H1 (cell line): ENCODE results near the gene HSPD1. TPM values are rescaled to one million over a fixed set of nuclear protein-coding genes. Genes with fewer than 3 reads are reported as not detected.

ENCODE experiments used
- CTCF ChIA-PET: fragments of 300-600 bp; sonication (Branson Sonifier 250); formaldehyde crosslinking; loops from one replicate; lab custom pipeline; 2021; ENCODE audit not compliant: partially characterized antibody; lab: Charles Lee
- POLR2A ChIA-PET: fragments of 300-600 bp; sonication (Branson Sonifier 250); formaldehyde crosslinking; loops from one replicate; lab custom pipeline; 2021; ENCODE audit warnings: inconsistent platforms; ENCODE audit not compliant: partially characterized antibody; lab: Charles Lee
- DNase-seq, 2 experiments: peaks; one replicate each; pipeline versions ENCODE4 v3.0.0 to v3.0.0-alpha.2; 2010 to 2022; ENCODE audit warnings: low spot score in 2 of 2, low read depth in 1 of 2, mixed read lengths in 1 of 2
- FAIRE-seq: peaks from 2 replicates; lab custom pipeline; 2011; peaks lifted over from hg19 to GRCh38; lab: Jason Lieb, UNC
- H2AFZ ChIP-seq: 2 replicates; pipeline ENCODE4 v1.8.1; 2012; ENCODE audit warnings: low read length, inconsistent platforms
- H2AK5ac ChIP-seq: 2 replicates; pipeline ENCODE4 v1.6.1; 2013; ENCODE audit warnings: low read depth, low read length
- H2BK120ac ChIP-seq: replicated peaks from 2 replicates; pipeline ENCODE3; 2013; ENCODE audit warnings: low read depth, low read length, inconsistent platforms
- H2BK12ac ChIP-seq: 2 replicates; pipeline ENCODE4 v1.6.1; 2013; ENCODE audit warnings: low read depth, low read length
- H2BK15ac ChIP-seq: 2 replicates; pipeline ENCODE4 v1.6.1; 2013; ENCODE audit warnings: low read length
- H2BK20ac ChIP-seq: 2 replicates; pipeline ENCODE4 v1.6.1; 2013; ENCODE audit warnings: low read length
- H2BK5ac ChIP-seq: 2 replicates; pipeline ENCODE4 v1.6.1; 2013; ENCODE audit warnings: low read depth, low read length
- H3K14ac ChIP-seq: 2 replicates; pipeline ENCODE4 v1.6.1; 2013; ENCODE audit warnings: inconsistent platforms; ENCODE audit not compliant: insufficient read length
- H3K18ac ChIP-seq: 2 replicates; pipeline ENCODE4 v1.6.1; 2013; ENCODE audit warnings: low read length; ENCODE audit errors: extremely low read depth
- H3K23ac ChIP-seq: 2 replicates; pipeline ENCODE4 v1.6.1; 2013; ENCODE audit warnings: inconsistent platforms; ENCODE audit not compliant: insufficient read length
- H3K23me2 ChIP-seq: 2 replicates; pipeline ENCODE4 v1.6.1; 2013; ENCODE audit warnings: low read depth, low read length
- H3K27ac ChIP-seq: 2 replicates; pipeline ENCODE4 v1.6.1; 2011; ENCODE audit warnings: low read depth, low read length, inconsistent platforms
- H3K27me3 ChIP-seq, 4 experiments: replicated peaks in 1 of 4; 1 replicate in 1 of 4; 2 replicates in 3 of 4; pipeline versions ENCODE4 v1.6.1 to v1.8.1; 2011 to 2013; ENCODE audit warnings: low read length in 3 of 4, mild to moderate bottlenecking in 3 of 4, inconsistent platforms in 2 of 4, mixed read lengths in 2 of 4, moderate library complexity in 1 of 4; ENCODE audit not compliant: control insufficient read depth in 3 of 4, insufficient read depth in 3 of 4; ENCODE audit errors: extremely low read depth in 1 of 4
- H3K36me3 ChIP-seq, 4 experiments: 2 replicates each; pipeline versions ENCODE4 v1.6.1 to v1.8.1; 2011 to 2013; ENCODE audit warnings: mild to moderate bottlenecking in 4 of 4, low read length in 3 of 4, moderate library complexity in 2 of 4, control low read depth in 1 of 4, inconsistent platforms in 1 of 4; ENCODE audit not compliant: insufficient read depth in 4 of 4, control insufficient read depth in 2 of 4
- H3K4ac ChIP-seq: replicated peaks from 2 replicates; pipeline ENCODE3; 2013; ENCODE audit warnings: low read length, low read depth, mixed read lengths, inconsistent platforms; ENCODE audit not compliant: insufficient read length
- H3K4me1 ChIP-seq, 4 experiments: replicated peaks in 1 of 4; 1 replicate in 1 of 4; 2 replicates in 3 of 4; pipeline versions ENCODE4 v1.6.1 to v1.8.1; 2011 to 2013; ENCODE audit warnings: low read length in 3 of 4, inconsistent platforms in 2 of 4, mixed read lengths in 1 of 4; ENCODE audit not compliant: insufficient read depth in 4 of 4, control insufficient read depth in 3 of 4
- H3K4me2 ChIP-seq, 2 experiments: 2 replicates each; pipeline versions ENCODE4 v1.6.1 to v1.8.1; 2011 to 2013; ENCODE audit warnings: low read depth in 2 of 2, low read length in 2 of 2, control low read depth in 1 of 2, inconsistent platforms in 1 of 2, mild to moderate bottlenecking in 1 of 2; ENCODE audit not compliant: insufficient read depth in 1 of 2
- H3K4me3 ChIP-seq, 4 experiments: fragments of 200-600, 300-600 bp in 1 of 4; sonication (generic), shearing (Covaris generic), sonication (Bioruptor Twin) in 1 of 4; 2 replicates each; pipeline versions ENCODE4 v1.5.1 to v1.8.1; 2011 to 2016; ENCODE audit warnings: low read length in 4 of 4, low read depth in 3 of 4, control low read depth in 2 of 4, inconsistent platforms in 2 of 4, mild to moderate bottlenecking in 2 of 4, mixed read lengths in 1 of 4, moderate library complexity in 1 of 4; ENCODE audit not compliant: insufficient read depth in 2 of 4; ENCODE audit errors: extremely low read depth in 1 of 4
- H3K56ac ChIP-seq: replicated peaks from 2 replicates; pipeline ENCODE3; 2013; ENCODE audit warnings: low read depth, mild to moderate bottlenecking, mixed read lengths, low read length, inconsistent platforms; ENCODE audit not compliant: insufficient read length
- H3K79me1 ChIP-seq: 2 replicates; pipeline ENCODE4 v1.6.1; 2013; ENCODE audit warnings: low read depth, low read length, control low read depth
- H3K79me2 ChIP-seq, 2 experiments: 2 replicates each; pipeline versions ENCODE4 v1.6.1 to v1.8.1; 2012 to 2013; ENCODE audit warnings: low read length in 2 of 2, mild to moderate bottlenecking in 2 of 2, inconsistent platforms in 1 of 2; ENCODE audit not compliant: insufficient read depth in 2 of 2, control insufficient read depth in 1 of 2
- H3K9ac ChIP-seq, 4 experiments: replicated peaks in 1 of 4; 1 replicate in 1 of 4; 2 replicates in 3 of 4; pipeline versions ENCODE4 v1.6.1 to v1.8.1; 2011 to 2013; ENCODE audit warnings: low read depth in 3 of 4, low read length in 3 of 4, control low read depth in 2 of 4, mild to moderate bottlenecking in 2 of 4, moderate library complexity in 2 of 4, inconsistent platforms in 1 of 4; ENCODE audit errors: extremely low read depth in 1 of 4
- H3K9me3 ChIP-seq, 2 experiments: 2 replicates each; pipeline versions ENCODE4 v1.6.1 to v1.8.1; 2012 to 2013; ENCODE audit warnings: mild to moderate bottlenecking in 2 of 2, moderate library complexity in 2 of 2, control low read depth in 1 of 2, inconsistent platforms in 1 of 2, low read depth in 1 of 2, low read length in 1 of 2, mixed read lengths in 1 of 2; ENCODE audit not compliant: insufficient read depth in 2 of 2
- H4K20me1 ChIP-seq, 2 experiments: replicated peaks in 1 of 2; 2 replicates each; pipeline versions ENCODE3 to v1.8.1; 2011 to 2013; ENCODE audit warnings: inconsistent platforms in 2 of 2, low read length in 2 of 2, mild to moderate bottlenecking in 1 of 2; ENCODE audit not compliant: insufficient read depth in 2 of 2, control insufficient read depth in 1 of 2
- H4K5ac ChIP-seq: 2 replicates; pipeline ENCODE4 v1.6.1; 2013; ENCODE audit warnings: low read length, low read depth, mixed read lengths, inconsistent platforms; ENCODE audit not compliant: insufficient read length
- H4K8ac ChIP-seq: 2 replicates; pipeline ENCODE4 v1.8.0; 2013; ENCODE audit warnings: mild to moderate bottlenecking, moderate library complexity, low read length, inconsistent platforms; ENCODE audit not compliant: insufficient read depth; ENCODE audit errors: extremely low read depth
- H4K91ac ChIP-seq: replicated peaks from 2 replicates; pipeline ENCODE3; 2013; ENCODE audit warnings: low read length, mixed read lengths, inconsistent platforms; ENCODE audit not compliant: insufficient read length
- ATF3 ChIP-seq: IDR thresholded peaks from 2 replicates; pipeline ENCODE4 v1.6.1; 2011; ENCODE audit warnings: low read depth, mild to moderate bottlenecking, low read length; ENCODE audit not compliant: insufficient read depth
- BCL11A ChIP-seq, 2 experiments: IDR thresholded peaks; one replicate each; pipeline ENCODE4 v1.6.1; 2011; ENCODE audit warnings: low read depth in 2 of 2, low read length in 2 of 2, mild to moderate bottlenecking in 2 of 2
- CBX8 ChIP-seq: fragments of 300-800, 300-1000 bp; sonication (generic); IDR thresholded peaks from 2 replicates; pipeline ENCODE4 v1.7.1; 2016; ENCODE audit warnings: low read depth, low read length, borderline replicate concordance
- E2F6 ChIP-seq: IDR thresholded peaks from 2 replicates; pipeline ENCODE4 v1.6.1; 2012; ENCODE audit warnings: inconsistent platforms
- GTF2F1 ChIP-seq: IDR thresholded peaks from 2 replicates; pipeline ENCODE4 v1.6.1; 2012; ENCODE audit warnings: low read depth, low read length, improper control_type of control experiment, borderline replicate concordance
- KDM4A ChIP-seq: IDR thresholded peaks from one replicate; pipeline ENCODE4 v1.7.1; 2012; ENCODE audit warnings: low read depth, mild to moderate bottlenecking, moderate library complexity, low read length, inconsistent platforms; ENCODE audit not compliant: severe bottlenecking
- POLR2A ChIP-seq, 2 experiments: IDR thresholded peaks; 1 replicate in 1 of 2; 2 replicates in 1 of 2; pipeline ENCODE4 v1.6.1; 2011; ENCODE audit warnings: low read depth in 2 of 2, low read length in 2 of 2, mild to moderate bottlenecking in 2 of 2; ENCODE audit errors: control extremely low read depth in 1 of 2
- POLR2AphosphoS5 ChIP-seq: IDR thresholded peaks from 2 replicates; pipeline ENCODE4 v1.6.1; 2011; ENCODE audit warnings: low read depth, low read length
- SP1 ChIP-seq: IDR thresholded peaks from 2 replicates; pipeline ENCODE4 v1.6.1; 2011; ENCODE audit warnings: low read depth, low read length
- TBP ChIP-seq: IDR thresholded peaks from 2 replicates; pipeline ENCODE4 v1.6.1; 2011; ENCODE audit warnings: low read depth, low read length, improper control_type of control experiment
- USF2 ChIP-seq: IDR thresholded peaks from 2 replicates; pipeline ENCODE4 v1.6.1; 2011; ENCODE audit warnings: low read length, improper control_type of control experiment
- WGBS, 2 experiments: shearing (Covaris generic) in 1 of 2; methylation state at CpG; one replicate each; pipeline versions ENCODE4 v1.1.6 to v1.1.7; 2013 to 2015; ENCODE audit warnings: low lambda C conversion rate in 2 of 2, mixed read lengths in 2 of 2, inconsistent platforms in 1 of 2, low coverage in 1 of 2, missing lambda C conversion rate in 1 of 2; ENCODE audit not compliant: insufficient replicate concordance in 2 of 2, insufficient coverage in 1 of 2, insufficient read length in 1 of 2; ENCODE audit errors: extremely low coverage in 1 of 2, missing lambda C conversion rate in 1 of 2; 5-methylcytosine and 5-hydroxymethylcytosine counted together
- polyA plus RNA-seq, 7 experiments: library from polyadenylated mRNA; depleted of rRNA in 3 of 7; stranded (reverse) in 5 of 7; unstranded in 2 of 7; fragments of >200 nt in 5 of 7; fragments of 200-250 nt in 2 of 7; gene quantifications; 1 replicate in 5 of 7; 2 replicates in 1 of 7; 4 replicates in 1 of 7; pipeline versions ENCODE4 v1.2.1 to v1.2.3, GENCODE V29; 2011 to 2013; ENCODE audit warnings: missing spikeins in 2 of 7, mixed read lengths in 2 of 7
- total RNA-seq: library from RNA; stranded (reverse); fragmentation: NEBNext Ultra II Directional; extraction: Animal tissue kit (Norgen Biotek cat#: 25700); gene quantifications from 2 replicates; pipeline ENCODE4 v1.2.1, GENCODE V29; 2021

Gene HSPD1
- total and polyA plus RNA-seq, 2 of the 8 experiments (the other 6 are each of a cell fraction or from before 2014, with no cell fraction given): 221 to 1,108 TPM

- Histone ChIP-seq H2BK12ac (no peak overlapping the region), H4K5ac (no peak overlapping the region), H3K56ac (no peak overlapping the region), H2BK5ac (no peak overlapping the region), H3K27me3 (no peaks in the 10 kb centered on the region), H3K4ac (no peak overlapping the region), H3K4me3 (no peak overlapping the region), H3K23ac (no peak overlapping the region), H3K79me1 (no peaks in the 10 kb centered on the region), H3K4me1 (peaks cover 0 to 3% (median under 1%) of the 10 kb centered on the region in 4 experiments; a peak in 4 of 7 replicates), H4K20me1 (peaks cover 0 to 4% of the 10 kb centered on the region in 2 experiments), H2AFZ (no peak overlapping the region), H2BK15ac (no peak overlapping the region), H4K91ac (no peak overlapping the region), H3K23me2 (peaks cover 2% of the 10 kb centered on the region; the same call in 1 of the 2 replicates), H3K18ac (no peak overlapping the region), H3K4me2 (no peak overlapping the region), H3K27ac (no peak overlapping the region), H3K14ac (no peak overlapping the region), H2AK5ac (no peak overlapping the region), H3K9me3 (no peaks in the 10 kb centered on the region), H3K79me2 (peaks cover 16 to 43% of the 10 kb centered on the region in 2 experiments), H2BK120ac (no peak overlapping the region), H4K8ac (no peak overlapping the region), H3K36me3 (peaks cover 6 to 40% (median 17%) of the 10 kb centered on the region in 4 experiments; a peak in 7 of 8 replicates), H3K9ac (no peak overlapping the region), H2BK20ac (no peak overlapping the region)
- ChIA-PET POLR2A (interaction anchor here (0.6 to 15.2 kb wide), 9 partner anchors 6 to 154 kb away, joined by 3 to 270 read pairs (median 3); partner anchors contain the start of genes HSPD1, HSPE1, MOB4 and SF3B1), CTCF (interaction anchor here (1.4 to 1.6 kb wide), 2 partner anchors 9 to 95 kb away, joined by 4 to 9 read pairs; no protein-coding TSS in a partner anchor)
- DNase-seq: no peak
- whole genome bisulfite sequencing, 2 experiments: 95% methylated on average over 6 of the region's 6 CpGs; no CpG with 5 or more reads in 1 of the 2 experiments
- FAIRE-seq: no peak
- TF ChIP-seq KDM4A: no peak
- no peak for TF ChIP-seq BCL11A (IDR thresholded peaks at IDR 0.05; ENCODE audit: low read depth in 2 of 2, low read length in 2 of 2)
- TF ChIP-seq GTF2F1: no peak
- TF ChIP-seq POLR2AphosphoS5: peak; percentile 79
- no peak for TF ChIP-seq TBP
- no peak for TF ChIP-seq SP1
- no peak for TF ChIP-seq ATF3
- no peak for TF ChIP-seq CBX8
- peak in 1 of 2 experiments; percentile 67; a peak in 2 of 3 replicates for TF ChIP-seq POLR2A (IDR thresholded peaks at IDR 0.05; ENCODE audit: control extremely low read depth in 1 of 2, low read depth in 2 of 2, low read length in 2 of 2)
- TF ChIP-seq USF2: no peak
- TF ChIP-seq E2F6: no peak
Observed at GRCh38 chr2:197504512-197504911, 4.9 kb upstream of the HSPD1 start.
